HEK293 (cell line): ENCODE measurements around the gene DDX54.

ENCODE experiments used
- CTCF ChIA-PET: fragments of 350-600 bp; formaldehyde crosslinking; extraction: SDS; loops from one replicate; lab custom pipeline; 2021; ENCODE audit warnings: antibody characterized with exemption; lab: Yijun Ruan, JAX
- POLR2A ChIA-PET: fragments of 300-600 bp; formaldehyde crosslinking; extraction: SDS; loops from one replicate; lab custom pipeline; 2020; ENCODE audit warnings: antibody characterized with exemption, inconsistent platforms; lab: Yijun Ruan, JAX
- H3K27ac ChIP-seq: fragments of 200-500 bp; sonication (Bioruptor generic); 2 replicates; pipeline ENCODE4 v1.5.1; 2014; ENCODE audit warnings: low read depth, low read length, control low read depth, inconsistent platforms; ENCODE audit errors: extremely low read depth
- H3K36me3 ChIP-seq, 2 experiments: fragments of 200-500 bp in 1 of 2; sonication (Bioruptor generic) in 1 of 2; 1 replicate in 1 of 2; 2 replicates in 1 of 2; pipeline ENCODE4 v1.5.1; 2014 to 2017; ENCODE audit warnings: inconsistent platforms in 2 of 2, low read length in 2 of 2; ENCODE audit not compliant: control insufficient read depth in 2 of 2, insufficient read depth in 1 of 2
- H3K4me1 ChIP-seq: fragments of 200-500 bp; sonication (Bioruptor generic); 2 replicates; pipeline ENCODE4 v1.5.1; 2014; ENCODE audit warnings: mild to moderate bottlenecking, low read length, inconsistent platforms; ENCODE audit not compliant: control insufficient read depth, insufficient read depth
- H3K4me3 ChIP-seq: 2 replicates; pipeline ENCODE4 v1.5.1; 2011; ENCODE audit warnings: low read depth, mild to moderate bottlenecking, control low read depth, low read length, moderate library complexity
- H3K9me3 ChIP-seq: fragments of 200-500 bp; sonication (Bioruptor generic); 2 replicates; pipeline ENCODE4 v1.5.1; 2014; ENCODE audit warnings: low read depth, low read length, inconsistent platforms; ENCODE audit not compliant: control insufficient read depth, insufficient read depth
- GLI4 ChIP-seq: fragments of 450-650 bp; formaldehyde crosslinking; IDR thresholded peaks from 2 replicates; pipeline ENCODE4 v1.5.1; 2016; ENCODE audit warnings: missing biosample characterization, missing genetic modification characterization
- OVOL3 ChIP-seq: fragments of 450-650 bp; formaldehyde crosslinking; IDR thresholded peaks from 2 replicates; pipeline ENCODE4 v1.5.1; 2016; ENCODE audit warnings: missing biosample characterization, missing genetic modification characterization
- PBX3 ChIP-seq: sonication (generic); formaldehyde crosslinking; IDR thresholded peaks from 2 replicates; pipeline ENCODE4 v1.8.1; 2022; ENCODE audit warnings: mild to moderate bottlenecking, moderate library complexity, missing genetic modification reagents
- PRDM6 ChIP-seq: fragments of 450-650 bp; formaldehyde crosslinking; IDR thresholded peaks from 2 replicates; pipeline ENCODE4 v1.5.1; 2017; ENCODE audit warnings: missing biosample characterization, missing genetic modification characterization
- SP2 ChIP-seq: fragments of 450-650 bp; formaldehyde crosslinking; IDR thresholded peaks from 2 replicates; pipeline ENCODE4 v1.5.1; 2016; ENCODE audit warnings: missing biosample characterization, missing genetic modification characterization
- ZBTB11 ChIP-seq: fragments of 450-650 bp; formaldehyde crosslinking; conservative IDR thresholded peaks from 2 replicates; pipeline ENCODE4 v1.5.1; 2016; ENCODE audit warnings: low read depth, missing biosample characterization, missing genetic modification characterization
- ZBTB17 ChIP-seq: fragments of 450-650 bp; formaldehyde crosslinking; IDR thresholded peaks from 2 replicates; pipeline ENCODE4 v1.5.1; 2016; ENCODE audit warnings: missing biosample characterization, missing genetic modification characterization
- ZFP3 ChIP-seq: fragments of 450-650 bp; formaldehyde crosslinking; IDR thresholded peaks from 2 replicates; pipeline ENCODE4 v1.5.1; 2016; ENCODE audit warnings: low read depth, missing biosample characterization, missing genetic modification characterization
- ZFP37 ChIP-seq: fragments of 450-650 bp; formaldehyde crosslinking; IDR thresholded peaks from 2 replicates; pipeline ENCODE4 v1.5.1; 2016; ENCODE audit warnings: missing biosample characterization, missing genetic modification characterization
- ZNF121 ChIP-seq: fragments of 450-650 bp; formaldehyde crosslinking; IDR thresholded peaks from 2 replicates; pipeline ENCODE4 v1.5.1; 2016; ENCODE audit warnings: missing biosample characterization, missing genetic modification characterization
- ZNF184 ChIP-seq: fragments of 450-650 bp; IDR thresholded peaks from 2 replicates; pipeline ENCODE4 v1.5.1; 2018; ENCODE audit warnings: missing biosample characterization, mild to moderate bottlenecking, missing genetic modification characterization
- ZNF280D ChIP-seq: fragments of 450-650 bp; formaldehyde crosslinking; IDR thresholded peaks from 2 replicates; pipeline ENCODE4 v1.5.1; 2016; ENCODE audit warnings: missing biosample characterization, missing genetic modification characterization
- ZNF423 ChIP-seq: fragments of 450-650 bp; formaldehyde crosslinking; IDR thresholded peaks from 2 replicates; pipeline ENCODE4 v1.5.1; 2016; ENCODE audit warnings: missing biosample characterization, missing genetic modification characterization
- ZNF510 ChIP-seq: fragments of 450-650 bp; formaldehyde crosslinking; IDR thresholded peaks from 2 replicates; pipeline ENCODE4 v1.5.1; 2018; ENCODE audit warnings: mild to moderate bottlenecking, missing genetic modification characterization, missing biosample characterization; ENCODE audit not compliant: insufficient replicate concordance
- ZNF624 ChIP-seq: fragments of 450-650 bp; formaldehyde crosslinking; IDR thresholded peaks from 2 replicates; pipeline ENCODE4 v1.5.1; 2017; ENCODE audit warnings: missing biosample characterization, missing genetic modification characterization
- ZNF658 ChIP-seq: fragments of 450-650 bp; formaldehyde crosslinking; IDR thresholded peaks from 2 replicates; pipeline ENCODE4; 2016; ENCODE audit warnings: missing biosample characterization, missing genetic modification characterization
- ZNF677 ChIP-seq: fragments of 450-650 bp; IDR thresholded peaks from 2 replicates; pipeline ENCODE4 v1.5.0; 2018; ENCODE audit warnings: missing biosample characterization, mild to moderate bottlenecking, missing genetic modification characterization, moderate library complexity
- ZSCAN23 ChIP-seq: fragments of 450-650 bp; formaldehyde crosslinking; IDR thresholded peaks from 2 replicates; pipeline ENCODE4 v1.5.1; 2016; ENCODE audit warnings: missing biosample characterization, missing genetic modification characterization
- ZSCAN30 ChIP-seq: fragments of 450-650 bp; IDR thresholded peaks from 2 replicates; pipeline ENCODE4 v1.5.1; 2018; ENCODE audit warnings: missing biosample characterization, mild to moderate bottlenecking, missing genetic modification characterization, moderate library complexity

DDX54 gene

GRCh38 chr12:113145720-113146551 is 39.3 kb downstream of the DDX54 start:
- TF ChIP-seq ZNF677 (tag by site-specific recombination), result no peak
- no peak for TF ChIP-seq OVOL3
- 0 out of 2 replicates have a peak, but pooled peaks cover 3% of the 10 kb centered on the region for H3K4me1 ChIP-seq
- no peaks in the 10 kb centered on the region for H3K36me3 ChIP-seq
- no peaks in the 10 kb centered on the region for H3K9me3 ChIP-seq
- CTCF ChIA-PET, result interaction anchor here (0.8 kb wide), 1 partner anchor 87 kb away, joined by 3 read pairs; no protein-coding TSS in a partner anchor
- H3K27ac ChIP-seq, result no peak overlapping the region
- POLR2A ChIA-PET, result interaction anchor here (0.6 to 0.7 kb wide), 2 partner anchors 8 to 13 kb away, joined by 5 to 8 read pairs; no protein-coding TSS in a partner anchor
- H3K4me3 ChIP-seq, result no peak overlapping the region

- Histone ChIP-seq H3K4me3 (no peak overlapping the region), H3K4me1 (0 out of 2 replicates have a peak, but pooled peaks cover 3% of the 10 kb centered on the region), H3K36me3 (no peaks in the 10 kb centered on the region), H3K27ac (no peak overlapping the region), H3K9me3 (no peaks in the 10 kb centered on the region)
- POLR2A ChIA-PET, result no interaction called here
- TF ChIP-seq PRDM6 (tag by site-specific recombination), result no peak
- no peak for TF ChIP-seq ZNF280D (tag by site-specific recombination)
- TF ChIP-seq ZSCAN23 (tag by site-specific recombination), result no peak
- TF ChIP-seq ZSCAN30 (tag by site-specific recombination), result no peak
- no peak for TF ChIP-seq ZBTB11 (tag by site-specific recombination)
- no peak for TF ChIP-seq ZNF658
- no peak for TF ChIP-seq ZFP3 (tag by site-specific recombination)
- no peak for TF ChIP-seq ZNF510
- no peak for TF ChIP-seq ZNF624 (tag by site-specific recombination)
- no peak for TF ChIP-seq ZNF121 (tag by site-specific recombination)
- TF ChIP-seq SP2 (tag by site-specific recombination), result no peak
- no peak for TF ChIP-seq PBX3 (CRISPR knock-in tag)
- no peak for TF ChIP-seq ZNF184
- no peak for TF ChIP-seq GLI4
- TF ChIP-seq ZBTB17, result no peak
- no peak for TF ChIP-seq ZNF423 (tag by site-specific recombination)
- TF ChIP-seq ZFP37, result no peak
- CTCF ChIA-PET, result no interaction called here
Measured at GRCh38 chr12:113144806-113145205, 40.5 kb downstream of the DDX54 start.
